MM.1S (cell line): ENCODE results near the gene TPBGL.

ENCODE experiments used
- CTCF ChIP-seq: fragments of 300-600 bp; sonication (generic); IDR thresholded peaks from 2 replicates; pipeline ENCODE4 v1.5.1; 2016; ENCODE audit warnings: antibody characterized with exemption, low read length, mixed read lengths
- EZH2 ChIP-seq: fragments of 300-600 bp; sonication (generic); optimal IDR thresholded peaks from 2 replicates; pipeline ENCODE3; 2017; ENCODE audit warnings: low read depth, mild to moderate bottlenecking, antibody characterized with exemption, low read length, mixed read lengths

GRCh38 chr11:75268626-75269366, 28.2 kb downstream of the TPBGL start:
- TF ChIP-seq EZH2 (no peak), CTCF (no peak)
